ENCODE data around the gene SLC25A38.

Gene SLC25A38

GRCh38 chr3:39378957-39379777 is 4.0 kb upstream of the SLC25A38 start:
- Histone ChIP-seq H3K36me3 (ENCODE audit: control insufficient read depth, low read depth, low read length) (no peaks in the 10 kb centered on the region), H3K4me1 (ENCODE audit: control insufficient read depth, low read depth, low read length) (peaks cover 13% of the 10 kb centered on the region), H3K27me3 (ENCODE audit: control insufficient read depth, insufficient read depth, low read length) (no peaks in the 10 kb centered on the region), H3K9ac (ENCODE audit: low read length) (no peak overlapping the region), H3K27ac (ENCODE audit: low read length) (no peak overlapping the region), H3K4me3 (ENCODE audit: low read length) (no peak overlapping the region), H3K9me3 (ENCODE audit: control insufficient read depth, low read depth, low read length) (no peaks in the 10 kb centered on the region)

DNA sequence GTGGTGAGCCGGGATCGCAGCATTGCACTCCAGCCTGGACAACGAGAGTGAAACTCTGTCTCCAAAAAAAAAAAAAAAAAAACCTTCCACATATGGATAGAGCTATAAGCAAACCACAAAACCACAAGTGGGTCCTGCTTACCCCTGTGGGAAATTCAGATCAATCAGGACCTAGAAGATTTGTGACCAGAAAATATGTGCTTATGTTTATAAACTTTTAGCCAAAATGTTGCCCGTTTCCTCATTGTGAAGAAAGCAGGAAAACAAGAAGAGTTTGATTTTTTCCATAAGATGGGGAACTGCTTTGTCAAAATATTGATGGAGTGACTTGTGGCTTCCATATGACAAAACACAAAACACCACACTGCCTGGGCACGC is 3.4 kb upstream of the SLC25A38 start:
- Histone ChIP-seq H3K4me3 (ENCODE audit: low read length) (no peak overlapping the region), H3K27ac (ENCODE audit: low read length) (no peak overlapping the region), H3K27me3 (ENCODE audit: control insufficient read depth, insufficient read depth, low read length) (no peaks in the 10 kb centered on the region), H3K9me3 (ENCODE audit: control insufficient read depth, low read depth, low read length) (no peaks in the 10 kb centered on the region), H3K4me1 (ENCODE audit: control insufficient read depth, low read depth, low read length) (peaks cover 14% of the 10 kb centered on the region), H3K36me3 (ENCODE audit: control insufficient read depth, low read depth, low read length) (no peaks in the 10 kb centered on the region), H3K9ac (ENCODE audit: low read length) (no peak overlapping the region)

DNA sequence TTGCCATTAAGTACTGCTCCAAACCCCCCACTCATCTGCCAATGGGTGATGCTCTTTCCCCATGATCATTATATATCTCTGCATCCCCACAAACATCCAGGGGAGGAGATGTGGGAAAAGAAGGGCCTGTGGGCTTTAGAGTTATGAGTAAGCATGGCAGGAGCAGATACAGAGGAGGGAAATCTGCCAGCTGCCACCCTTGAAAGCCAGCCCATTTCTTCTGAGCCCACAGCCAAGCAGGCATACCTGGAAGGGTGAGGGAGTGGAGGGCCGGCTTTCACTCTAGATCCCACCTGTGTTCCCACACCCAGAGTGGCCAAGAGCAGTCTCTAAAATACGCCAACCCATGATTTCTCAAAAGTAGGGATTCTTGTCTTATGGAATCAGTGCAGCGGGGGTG is 1.7 kb upstream of the SLC25A38 start:
- no peak overlapping the region for H3K27ac ChIP-seq (ENCODE audit: low read length)
- no peak overlapping the region for H3K9ac ChIP-seq (ENCODE audit: low read length)
- H3K36me3 ChIP-seq (ENCODE audit: control insufficient read depth, low read depth, low read length) = no peaks in the 10 kb centered on the region
- no peaks in the 10 kb centered on the region for H3K27me3 ChIP-seq (ENCODE audit: control insufficient read depth, insufficient read depth, low read length)
- H3K4me1 ChIP-seq (ENCODE audit: control insufficient read depth, low read depth, low read length) = peaks cover 22% of the 10 kb centered on the region
- H3K4me3 ChIP-seq (ENCODE audit: low read length) = no peak overlapping the region
- H3K9me3 ChIP-seq (ENCODE audit: control insufficient read depth, low read depth, low read length) = no peaks in the 10 kb centered on the region

GRCh38 chr3:39383881-39384664 is 903 bp downstream of the SLC25A38 start:
- Histone ChIP-seq H3K4me1 (ENCODE audit: control insufficient read depth, low read depth, low read length) (peaks cover 9% of the 10 kb centered on the region), H3K27ac (ENCODE audit: low read length) (peak overlapping the region; percentile 78), H3K9ac (ENCODE audit: low read length) (peak overlapping the region; percentile 84), H3K4me3 (ENCODE audit: low read length) (peak overlapping the region; percentile 94), H3K36me3 (ENCODE audit: control insufficient read depth, low read depth, low read length) (peaks cover 2% of the 10 kb centered on the region), H3K27me3 (ENCODE audit: control insufficient read depth, insufficient read depth, low read length) (no peaks in the 10 kb centered on the region), H3K9me3 (ENCODE audit: control insufficient read depth, low read depth, low read length) (no peaks in the 10 kb centered on the region)

DNA sequence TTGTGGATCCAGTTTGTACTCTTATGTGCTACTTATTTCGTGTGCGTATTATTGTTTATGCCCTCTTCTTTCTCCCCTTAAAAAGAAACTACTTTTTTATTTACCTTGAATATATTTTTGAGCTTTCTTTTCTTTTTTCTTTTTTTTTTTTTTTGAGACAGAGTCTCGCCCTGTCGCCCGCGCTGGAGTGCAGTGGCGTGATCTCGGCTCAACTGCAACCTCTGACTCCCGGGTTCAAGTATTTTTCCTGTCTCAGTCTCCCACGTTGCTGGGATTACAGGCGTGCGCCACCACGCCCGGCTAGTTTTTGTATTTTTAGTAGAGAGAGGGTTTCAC is 1.5 kb downstream of the SLC25A38 start:
- Histone ChIP-seq H3K27ac (ENCODE audit: low read length) (no peak overlapping the region), H3K4me1 (ENCODE audit: control insufficient read depth, low read depth, low read length) (peaks cover 9% of the 10 kb centered on the region), H3K9ac (ENCODE audit: low read length) (peak overlapping the region; percentile 84), H3K27me3 (ENCODE audit: control insufficient read depth, insufficient read depth, low read length) (no peaks in the 10 kb centered on the region), H3K36me3 (ENCODE audit: control insufficient read depth, low read depth, low read length) (peaks cover 7% of the 10 kb centered on the region), H3K9me3 (ENCODE audit: control insufficient read depth, low read depth, low read length) (no peaks in the 10 kb centered on the region), H3K4me3 (ENCODE audit: low read length) (peak overlapping the region; percentile 94)

DNA sequence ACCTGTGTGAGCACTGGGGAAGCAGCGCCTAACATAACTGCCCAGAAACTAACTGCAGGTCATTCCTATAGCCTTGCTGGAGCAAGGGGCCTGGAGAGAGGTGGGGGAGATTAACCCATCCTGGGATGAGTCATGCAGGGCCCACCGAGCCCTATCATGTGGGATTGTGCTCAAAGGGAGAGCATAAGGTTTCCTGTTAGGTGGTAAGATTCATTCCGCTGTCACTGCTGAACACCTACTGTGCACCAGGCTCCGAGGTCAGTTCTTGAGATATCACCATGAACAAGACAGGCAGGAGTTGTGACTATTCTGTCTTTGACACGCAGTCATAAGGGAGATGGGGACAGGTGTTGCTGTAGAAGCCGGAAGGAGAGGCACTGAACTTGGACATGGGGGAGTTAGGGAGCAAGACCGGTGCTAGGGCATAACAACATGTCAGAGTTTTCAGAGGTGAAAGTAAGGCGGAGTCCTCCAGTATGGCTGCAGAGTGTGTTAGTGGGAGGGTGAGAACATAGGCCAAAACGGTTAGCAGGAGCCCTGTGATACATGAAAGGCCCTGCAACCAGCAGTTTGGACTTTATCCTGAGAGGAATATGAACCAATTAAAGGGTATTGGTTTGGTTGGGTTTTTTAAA is 2.4 kb downstream of the SLC25A38 start:
- Histone ChIP-seq H3K9ac (ENCODE audit: low read length) (no peak overlapping the region), H3K36me3 (ENCODE audit: control insufficient read depth, low read depth, low read length) (peaks cover 15% of the 10 kb centered on the region)

DNA sequence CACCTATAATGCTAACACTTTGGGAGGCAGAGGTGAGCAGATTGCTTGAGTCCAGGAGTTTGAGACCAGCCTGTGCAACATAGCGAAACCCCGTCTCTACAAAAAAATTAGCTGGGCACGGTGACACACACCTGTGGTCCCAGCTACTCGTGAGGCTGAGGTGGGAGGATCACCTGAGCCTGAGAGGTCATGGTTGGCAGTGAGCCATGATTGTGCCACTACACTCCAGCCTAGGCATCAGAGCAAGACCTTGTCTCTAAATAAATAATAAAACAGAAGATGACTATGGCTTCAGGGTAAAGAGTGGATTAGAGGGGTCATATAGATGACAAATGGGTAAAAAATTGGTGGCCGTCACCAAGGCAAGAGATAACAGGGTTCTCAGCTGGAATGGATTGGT is 3.1 kb downstream of the SLC25A38 start:
- no peaks in the 10 kb centered on the region for H3K9me3 ChIP-seq (ENCODE audit: control insufficient read depth, low read depth, low read length)
- H3K27me3 ChIP-seq (ENCODE audit: control insufficient read depth, insufficient read depth, low read length) = no peaks in the 10 kb centered on the region
- H3K9ac ChIP-seq (ENCODE audit: low read length) = no peak overlapping the region
- H3K4me1 ChIP-seq (ENCODE audit: control insufficient read depth, low read depth, low read length) = peaks cover 9% of the 10 kb centered on the region
- no peak overlapping the region for H3K4me3 ChIP-seq (ENCODE audit: low read length)
- H3K27ac ChIP-seq (ENCODE audit: low read length) = no peak overlapping the region
- peaks cover 22% of the 10 kb centered on the region for H3K36me3 ChIP-seq (ENCODE audit: control insufficient read depth, low read depth, low read length)

More for the DNA sequence above, 2.4 kb downstream of the SLC25A38 start:
- Histone ChIP-seq H3K4me3 (ENCODE audit: low read length) (no peak overlapping the region), H3K4me1 (ENCODE audit: control insufficient read depth, low read depth, low read length) (peaks cover 9% of the 10 kb centered on the region), H3K27me3 (ENCODE audit: control insufficient read depth, insufficient read depth, low read length) (no peaks in the 10 kb centered on the region), H3K9me3 (ENCODE audit: control insufficient read depth, low read depth, low read length) (no peaks in the 10 kb centered on the region), H3K27ac (ENCODE audit: low read length) (no peak overlapping the region)

DNA sequence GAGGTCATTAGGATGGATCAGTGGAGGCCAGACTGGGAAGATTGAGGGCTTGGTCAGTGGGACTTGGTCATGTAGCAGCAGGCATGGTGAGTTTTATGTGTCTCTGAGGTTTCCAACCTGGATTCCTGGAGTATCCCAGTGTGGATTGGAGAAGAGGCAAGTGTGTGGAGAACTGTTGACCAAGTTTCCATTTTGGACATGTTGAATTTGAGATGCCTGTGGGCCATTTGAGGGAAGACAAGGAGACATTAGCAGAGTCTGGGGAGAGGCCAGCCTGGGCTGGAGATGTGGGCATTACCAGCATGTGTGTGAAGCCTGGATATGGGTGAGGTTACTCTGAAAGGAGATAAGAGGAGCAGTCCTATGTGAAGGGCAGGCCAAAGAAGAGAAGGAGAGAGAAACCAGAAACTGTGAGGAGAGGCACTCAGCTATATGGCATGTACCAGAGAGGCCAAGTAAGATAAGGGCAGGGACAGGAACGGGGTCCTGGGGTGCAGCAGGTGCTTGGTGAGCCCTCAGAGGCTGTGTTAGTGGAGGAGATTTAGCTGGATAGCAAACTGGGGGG is 4.3 kb downstream of the SLC25A38 start:
- Histone ChIP-seq H3K36me3 (ENCODE audit: control insufficient read depth, low read depth, low read length) (peaks cover 33% of the 10 kb centered on the region), H3K27me3 (ENCODE audit: control insufficient read depth, insufficient read depth, low read length) (no peaks in the 10 kb centered on the region), H3K9me3 (ENCODE audit: control insufficient read depth, low read depth, low read length) (no peaks in the 10 kb centered on the region), H3K4me1 (ENCODE audit: control insufficient read depth, low read depth, low read length) (peaks cover 9% of the 10 kb centered on the region), H3K9ac (ENCODE audit: low read length) (no peak overlapping the region), H3K27ac (ENCODE audit: low read length) (no peak overlapping the region), H3K4me3 (ENCODE audit: low read length) (no peak overlapping the region)

DNA sequence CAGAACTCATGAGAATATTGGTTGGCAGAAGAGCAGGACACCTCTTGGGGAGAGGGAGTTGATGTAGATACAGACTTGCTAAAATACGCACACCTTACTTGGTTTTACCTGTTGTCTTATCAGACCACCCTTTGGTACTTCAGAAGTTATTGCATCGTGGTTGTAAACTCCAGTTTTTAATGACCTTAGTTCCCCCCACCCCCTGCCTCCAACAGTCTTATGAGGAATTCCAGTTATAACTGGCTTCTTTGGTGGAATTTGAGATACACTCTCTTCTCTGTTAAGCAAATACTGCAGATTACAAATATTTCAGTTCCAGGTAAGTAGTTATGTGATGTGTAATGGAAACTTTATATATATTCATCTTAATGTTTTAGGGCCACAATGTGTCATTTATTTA is 5.0 kb downstream of the SLC25A38 start:
- Histone ChIP-seq H3K27ac (ENCODE audit: low read length) (no peak overlapping the region), H3K9ac (ENCODE audit: low read length) (no peak overlapping the region), H3K9me3 (ENCODE audit: control insufficient read depth, low read depth, low read length) (no peaks in the 10 kb centered on the region), H3K36me3 (ENCODE audit: control insufficient read depth, low read depth, low read length) (peaks cover 38% of the 10 kb centered on the region), H3K4me3 (ENCODE audit: low read length) (no peak overlapping the region), H3K27me3 (ENCODE audit: control insufficient read depth, insufficient read depth, low read length) (no peaks in the 10 kb centered on the region), H3K4me1 (ENCODE audit: control insufficient read depth, low read depth, low read length) (peaks cover 9% of the 10 kb centered on the region)

- Histone ChIP-seq H3K36me3 (ENCODE audit: control insufficient read depth, low read depth, low read length) (peaks cover 44% of the 10 kb centered on the region), H3K4me3 (ENCODE audit: low read length) (no peak overlapping the region), H3K9ac (ENCODE audit: low read length) (no peak overlapping the region), H3K27me3 (ENCODE audit: control insufficient read depth, insufficient read depth, low read length) (no peaks in the 10 kb centered on the region), H3K4me1 (ENCODE audit: control insufficient read depth, low read depth, low read length) (peaks cover 9% of the 10 kb centered on the region), H3K27ac (ENCODE audit: low read length) (no peak overlapping the region), H3K9me3 (ENCODE audit: control insufficient read depth, low read depth, low read length) (no peaks in the 10 kb centered on the region)
Observed at GRCh38 chr3:39388741-39389248, 5.6 kb downstream of the SLC25A38 start.

GRCh38 chr3:39390181-39390580 is 7.0 kb downstream of the SLC25A38 start:
- Histone ChIP-seq H3K36me3 (ENCODE audit: control insufficient read depth, low read depth, low read length) (peaks cover 57% of the 10 kb centered on the region), H3K27me3 (ENCODE audit: control insufficient read depth, insufficient read depth, low read length) (no peaks in the 10 kb centered on the region), H3K9me3 (ENCODE audit: control insufficient read depth, low read depth, low read length) (no peaks in the 10 kb centered on the region), H3K4me3 (ENCODE audit: low read length) (no peak overlapping the region), H3K9ac (ENCODE audit: low read length) (no peak overlapping the region), H3K27ac (ENCODE audit: low read length) (no peak overlapping the region), H3K4me1 (ENCODE audit: control insufficient read depth, low read depth, low read length) (peaks cover 4% of the 10 kb centered on the region)
